ENCODE results near the gene MAPK13.
A peak's percentile ranks its signal among the peaks of the same experiment; 100 is the strongest.
"Not testable (repeated sequence)": the region's sequence is repeated elsewhere in the genome, so short reads cannot be mapped to it uniquely, and the experiment has no call there.

The MAPK13 gene

DNA sequence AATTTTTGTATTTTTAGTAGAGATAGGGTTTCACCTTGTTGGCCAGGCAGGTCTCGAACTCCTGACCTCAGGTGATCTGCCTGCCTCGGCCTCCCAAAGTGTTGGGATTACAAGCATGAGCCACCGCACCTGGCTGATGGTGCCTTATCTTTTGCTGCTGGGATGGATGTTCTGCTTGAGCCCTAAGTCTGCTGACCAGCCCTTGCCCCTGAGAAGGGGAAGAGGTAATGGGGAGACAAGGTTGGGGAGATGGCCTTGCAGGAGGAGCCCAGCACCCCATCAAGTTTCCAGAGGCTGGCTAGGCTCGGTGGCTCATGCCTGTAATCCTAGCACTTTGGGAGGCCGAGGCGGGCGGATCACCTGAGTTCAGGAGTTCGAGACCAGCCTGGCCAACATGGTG lies 6.0 kb upstream of the MAPK13 start:
- peaks cover 29% of the 10 kb centered on the region for H3K4me1 ChIP-seq (ENCODE audit: control insufficient read depth, insufficient read depth, low read length)
- not testable (repeated sequence) for H3K9me3 ChIP-seq (ENCODE audit: control insufficient read depth, low read length); H3K36me3 ChIP-seq (ENCODE audit: control insufficient read depth, insufficient read depth, low read length); H3K9ac ChIP-seq (ENCODE audit: low read length); H3K27me3 ChIP-seq (ENCODE audit: control insufficient read depth, insufficient read depth, low read length); H3K4me3 ChIP-seq (ENCODE audit: low read length)

GRCh38 chr6:36124881-36125280 lies 5.4 kb upstream of the MAPK13 start:
- no peaks in the 10 kb centered on the region for H3K27me3 ChIP-seq (ENCODE audit: control insufficient read depth, insufficient read depth, low read length)
- H3K4me3 ChIP-seq (ENCODE audit: low read length): no peak overlapping the region
- H3K9me3 ChIP-seq (ENCODE audit: control insufficient read depth, low read length): no peaks in the 10 kb centered on the region
- peaks cover 24% of the 10 kb centered on the region for H3K4me1 ChIP-seq (ENCODE audit: control insufficient read depth, insufficient read depth, low read length)
- no peaks in the 10 kb centered on the region for H3K36me3 ChIP-seq (ENCODE audit: control insufficient read depth, insufficient read depth, low read length)
- no peak overlapping the region for H3K9ac ChIP-seq (ENCODE audit: low read length)

DNA sequence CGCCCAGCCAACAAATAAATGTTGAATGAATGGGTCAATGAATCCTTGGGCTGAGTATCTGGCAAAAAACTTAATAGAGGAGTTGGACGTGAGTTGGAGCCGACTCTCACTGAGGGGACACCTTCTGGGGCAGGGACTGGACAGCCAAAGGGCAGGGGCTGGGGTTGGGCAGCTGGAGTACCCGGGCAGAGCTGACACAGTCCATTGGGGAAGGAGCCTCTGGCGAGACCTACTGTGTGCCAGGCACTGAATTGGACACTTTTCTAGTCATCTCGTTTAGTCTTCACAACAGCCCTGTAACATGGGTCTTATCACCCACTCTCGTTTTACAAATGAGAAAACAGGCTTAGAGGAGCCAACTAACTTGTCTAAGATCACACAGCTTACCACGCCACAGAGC lies 4.7 kb upstream of the MAPK13 start:
- Histone ChIP-seq H3K9me3 (ENCODE audit: control insufficient read depth, low read length) (no peaks in the 10 kb centered on the region), H3K4me1 (ENCODE audit: control insufficient read depth, insufficient read depth, low read length) (peaks cover 18% of the 10 kb centered on the region), H3K4me3 (ENCODE audit: low read length) (no peak overlapping the region), H3K27me3 (ENCODE audit: control insufficient read depth, insufficient read depth, low read length) (no peaks in the 10 kb centered on the region), H3K9ac (ENCODE audit: low read length) (no peak overlapping the region), H3K36me3 (ENCODE audit: control insufficient read depth, insufficient read depth, low read length) (no peaks in the 10 kb centered on the region)

DNA sequence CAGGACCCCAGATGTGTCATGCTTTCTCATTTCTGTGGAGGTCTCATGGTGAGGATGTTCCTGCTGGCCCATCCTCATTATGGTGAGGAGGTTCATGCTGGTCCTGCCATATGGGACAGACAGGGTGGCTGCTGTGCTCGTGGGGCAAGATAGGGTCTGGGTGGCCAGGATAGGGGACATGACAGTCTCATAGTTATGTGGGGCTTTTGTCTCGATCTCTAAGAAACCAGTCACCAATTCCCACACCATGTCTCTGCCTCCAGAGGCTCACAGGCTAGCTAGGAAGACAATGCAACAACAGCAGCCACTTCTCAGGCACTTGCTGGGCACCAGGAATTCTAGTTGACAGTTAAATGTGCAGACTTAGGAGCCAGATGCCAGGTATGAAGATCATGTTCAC lies 4.2 kb upstream of the MAPK13 start:
- Histone ChIP-seq H3K36me3 (ENCODE audit: control insufficient read depth, insufficient read depth, low read length) (no peaks in the 10 kb centered on the region), H3K9me3 (ENCODE audit: control insufficient read depth, low read length) (no peaks in the 10 kb centered on the region), H3K4me3 (ENCODE audit: low read length) (no peak overlapping the region), H3K9ac (ENCODE audit: low read length) (no peak overlapping the region), H3K27me3 (ENCODE audit: control insufficient read depth, insufficient read depth, low read length) (no peaks in the 10 kb centered on the region), H3K4me1 (ENCODE audit: control insufficient read depth, insufficient read depth, low read length) (peaks cover 13% of the 10 kb centered on the region)

- peaks cover 13% of the 10 kb centered on the region for H3K4me1 ChIP-seq (ENCODE audit: control insufficient read depth, insufficient read depth, low read length)
- H3K4me3 ChIP-seq (ENCODE audit: low read length): no peak overlapping the region
- no peaks in the 10 kb centered on the region for H3K27me3 ChIP-seq (ENCODE audit: control insufficient read depth, insufficient read depth, low read length)
- H3K9me3 ChIP-seq (ENCODE audit: control insufficient read depth, low read length): no peaks in the 10 kb centered on the region
- no peak overlapping the region for H3K9ac ChIP-seq (ENCODE audit: low read length)
- no peaks in the 10 kb centered on the region for H3K36me3 ChIP-seq (ENCODE audit: control insufficient read depth, insufficient read depth, low read length)
These were observed 3.5 kb upstream of the MAPK13 start for GRCh38 chr6:36126553-36127458.

GRCh38 chr6:36127462-36128016 lies 2.8 kb upstream of the MAPK13 start:
- Histone ChIP-seq H3K4me3 (ENCODE audit: low read length) (no peak overlapping the region), H3K9me3 (ENCODE audit: control insufficient read depth, low read length) (no peaks in the 10 kb centered on the region), H3K9ac (ENCODE audit: low read length) (no peak overlapping the region), H3K27me3 (ENCODE audit: control insufficient read depth, insufficient read depth, low read length) (no peaks in the 10 kb centered on the region), H3K4me1 (ENCODE audit: control insufficient read depth, insufficient read depth, low read length) (peaks cover 14% of the 10 kb centered on the region), H3K36me3 (ENCODE audit: control insufficient read depth, insufficient read depth, low read length) (no peaks in the 10 kb centered on the region)

- no peaks in the 10 kb centered on the region for H3K36me3 ChIP-seq (ENCODE audit: control insufficient read depth, insufficient read depth, low read length)
- H3K4me3 ChIP-seq (ENCODE audit: low read length): no peak overlapping the region
- no peaks in the 10 kb centered on the region for H3K27me3 ChIP-seq (ENCODE audit: control insufficient read depth, insufficient read depth, low read length)
- H3K9me3 ChIP-seq (ENCODE audit: control insufficient read depth, low read length): no peaks in the 10 kb centered on the region
- H3K9ac ChIP-seq (ENCODE audit: low read length): no peak overlapping the region
- peaks cover 16% of the 10 kb centered on the region for H3K4me1 ChIP-seq (ENCODE audit: control insufficient read depth, insufficient read depth, low read length)
These were observed 2.2 kb upstream of the MAPK13 start for GRCh38 chr6:36128073-36128472.

- no peak overlapping the region for H3K4me3 ChIP-seq (ENCODE audit: low read length)
- H3K36me3 ChIP-seq (ENCODE audit: control insufficient read depth, insufficient read depth, low read length): no peaks in the 10 kb centered on the region
- H3K4me1 ChIP-seq (ENCODE audit: control insufficient read depth, insufficient read depth, low read length): peaks cover 16% of the 10 kb centered on the region
- no peak overlapping the region for H3K9ac ChIP-seq (ENCODE audit: low read length)
- no peaks in the 10 kb centered on the region for H3K9me3 ChIP-seq (ENCODE audit: control insufficient read depth, low read length)
- H3K27me3 ChIP-seq (ENCODE audit: control insufficient read depth, insufficient read depth, low read length): no peaks in the 10 kb centered on the region
These were observed 1.5 kb upstream of the MAPK13 start for GRCh38 chr6:36128793-36129192.

- H3K27me3 ChIP-seq (ENCODE audit: control insufficient read depth, insufficient read depth, low read length); H3K4me3 ChIP-seq (ENCODE audit: low read length); H3K9ac ChIP-seq (ENCODE audit: low read length); H3K9me3 ChIP-seq (ENCODE audit: control insufficient read depth, low read length); H3K36me3 ChIP-seq (ENCODE audit: control insufficient read depth, insufficient read depth, low read length): not testable (repeated sequence)
- H3K4me1 ChIP-seq (ENCODE audit: control insufficient read depth, insufficient read depth, low read length): peaks cover 16% of the 10 kb centered on the region
These were observed 979 bp upstream of the MAPK13 start for GRCh38 chr6:36129334-36129733.

DNA sequence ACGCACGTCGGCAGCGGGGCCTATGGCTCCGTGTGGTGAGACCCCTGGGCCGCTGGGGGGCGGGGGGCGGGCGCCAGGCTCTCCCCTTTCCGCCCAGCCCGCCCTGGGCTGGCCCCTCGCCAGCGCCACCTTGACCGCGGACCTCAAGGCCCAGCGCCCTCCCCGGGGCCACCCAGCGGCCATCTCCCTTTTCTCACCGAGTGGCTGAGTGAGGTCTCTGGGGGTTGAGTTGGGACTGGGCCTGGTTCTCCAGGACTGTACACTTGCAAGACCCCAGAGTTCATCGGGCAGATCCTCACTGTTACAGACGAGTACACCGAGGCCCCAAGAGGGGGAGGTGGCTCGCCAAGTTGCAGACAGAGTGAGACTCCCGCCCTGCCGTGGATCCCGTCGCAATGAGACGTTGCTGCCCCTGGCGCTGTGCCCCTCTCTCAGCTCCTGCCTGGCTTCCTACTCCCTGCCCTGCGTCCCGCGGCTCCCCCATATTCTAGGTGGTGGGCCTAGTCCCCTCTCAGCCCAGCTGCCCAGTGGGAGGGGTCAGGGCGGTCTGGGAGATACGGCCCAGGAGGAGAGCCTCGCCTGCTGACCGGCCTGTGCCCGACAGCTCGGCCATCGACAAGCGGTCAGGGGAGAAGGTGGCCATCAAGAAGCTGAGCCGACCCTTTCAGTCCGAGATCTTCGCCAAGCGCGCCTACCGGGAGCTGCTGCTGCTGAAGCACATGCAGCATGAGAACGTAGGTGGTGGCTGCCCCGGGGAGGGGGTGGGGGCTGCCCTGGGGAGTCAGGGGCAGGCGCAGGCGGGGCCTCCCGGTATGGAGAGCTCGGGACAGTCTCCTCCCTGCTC lies 576 bp downstream of the MAPK13 start:
- peaks cover 16% of the 10 kb centered on the region for H3K4me1 ChIP-seq (ENCODE audit: control insufficient read depth, insufficient read depth, low read length)
- no peaks in the 10 kb centered on the region for H3K27me3 ChIP-seq (ENCODE audit: control insufficient read depth, insufficient read depth, low read length)
- H3K9me3 ChIP-seq (ENCODE audit: control insufficient read depth, low read length): no peaks in the 10 kb centered on the region
- H3K9ac ChIP-seq (ENCODE audit: low read length): peak overlapping the region; percentile 91
- peaks cover 2% of the 10 kb centered on the region for H3K36me3 ChIP-seq (ENCODE audit: control insufficient read depth, insufficient read depth, low read length)
- peak overlapping the region; percentile 71 for H3K4me3 ChIP-seq (ENCODE audit: low read length)

GRCh38 chr6:36131511-36132245 lies 1.4 kb downstream of the MAPK13 start:
- Histone ChIP-seq H3K9me3 (ENCODE audit: control insufficient read depth, low read length) (no peaks in the 10 kb centered on the region), H3K9ac (ENCODE audit: low read length) (peak overlapping the region; percentile 91), H3K4me1 (ENCODE audit: control insufficient read depth, insufficient read depth, low read length) (peaks cover 16% of the 10 kb centered on the region), H3K27me3 (ENCODE audit: control insufficient read depth, insufficient read depth, low read length) (no peaks in the 10 kb centered on the region), H3K4me3 (ENCODE audit: low read length) (peak overlapping the region; percentile 71), H3K36me3 (ENCODE audit: control insufficient read depth, insufficient read depth, low read length) (peaks cover 4% of the 10 kb centered on the region)

All from mucosa of stomach (tissue), 1 donor.